K562 (cell line): Measurements from ENCODE around the gene JUN. TPM values are rescaled to one million over a fixed set of nuclear protein-coding genes. Genes with fewer than 3 reads are reported as not detected.

ENCODE experiments used
- ARHGAP35 ChIP-seq: fragments of 450-650 bp; IDR thresholded peaks from 2 replicates; pipeline ENCODE4 v1.6.1; 2018; ENCODE audit not compliant: partially characterized antibody
- ARID1B ChIP-seq: fragments of 450-650 bp; IDR thresholded peaks from 2 replicates; pipeline ENCODE4 v1.6.1; 2016; ENCODE audit warnings: antibody characterized with exemption, mild to moderate bottlenecking, inconsistent platforms
- ARNT ChIP-seq, 2 experiments: fragments of 450-650 bp; IDR thresholded peaks; 2 replicates each; pipeline ENCODE4 v1.6.1; 2016; ENCODE audit warnings: mild to moderate bottlenecking in 1 of 2
- ERF ChIP-seq: fragments of 450-650 bp; formaldehyde crosslinking; IDR thresholded peaks from 2 replicates; pipeline ENCODE4 v1.4.0; 2020; ENCODE audit warnings: mild to moderate bottlenecking, mixed read lengths
- EWSR1 ChIP-seq: fragments of 450-650 bp; IDR thresholded peaks from 2 replicates; pipeline ENCODE4 v1.6.1; 2018; ENCODE audit warnings: borderline replicate concordance, mild to moderate bottlenecking, low read depth, moderate library complexity; ENCODE audit not compliant: partially characterized antibody
- GTF3C2 ChIP-seq: IDR thresholded peaks from 3 replicates; pipeline ENCODE4 v1.6.1; 2011; ENCODE audit warnings: borderline replicate concordance, mild to moderate bottlenecking, moderate library complexity; ENCODE audit not compliant: insufficient read length; ENCODE audit errors: extremely low read depth
- LARP7 ChIP-seq: fragments of 450-650 bp; IDR thresholded peaks from 2 replicates; pipeline ENCODE4 v1.6.1; 2016
- MCM5 ChIP-seq: fragments of 450-650 bp; IDR thresholded peaks from 2 replicates; pipeline ENCODE4 v1.6.1; 2016; ENCODE audit warnings: low read depth
- MXI1 ChIP-seq: IDR thresholded peaks from 2 replicates; pipeline ENCODE4 v1.6.1; 2011; ENCODE audit warnings: low read depth, mild to moderate bottlenecking, improper control_type of control experiment, low read length
- NR0B1 ChIP-seq: fragments of 450-650 bp; IDR thresholded peaks from one replicate; pipeline ENCODE4 v1.6.1; 2018; ENCODE audit warnings: mild to moderate bottlenecking, moderate library complexity; ENCODE audit not compliant: partially characterized antibody
- PCBP2 ChIP-seq: fragments of 200-400 bp; formaldehyde crosslinking; IDR thresholded peaks from 2 replicates; pipeline ENCODE4 v1.6.1; 2018; ENCODE audit warnings: low read length, low read depth, mild to moderate bottlenecking, moderate library complexity; ENCODE audit not compliant: poor library complexity, severe bottlenecking
- U2AF2 ChIP-seq: fragments of 200-400 bp; formaldehyde crosslinking; optimal IDR thresholded peaks from 2 replicates; pipeline ENCODE3; 2017; ENCODE audit warnings: low read depth, mild to moderate bottlenecking, low read length
- ZBTB43 ChIP-seq: sonication (generic); formaldehyde crosslinking; IDR thresholded peaks from 2 replicates; pipeline ENCODE4 v1.8.0; 2023; ENCODE audit warnings: mild to moderate bottlenecking, missing genetic modification reagents
- ZBTB49 ChIP-seq: sonication (generic); formaldehyde crosslinking; IDR thresholded peaks from 2 replicates; pipeline ENCODE4 v1.8.0; 2022; ENCODE audit warnings: missing genetic modification reagents, mild to moderate bottlenecking, borderline replicate concordance
- ZNF518B ChIP-seq: fragments of 250-450 bp; sonication (Bioruptor Pico); IDR thresholded peaks from 2 replicates; pipeline ENCODE4 v1.5.0; 2021; ENCODE audit warnings: mild to moderate bottlenecking, moderate library complexity
- polyA plus RNA-seq, 8 experiments: library from polyadenylated mRNA; depleted of rRNA in 4 of 8; stranded (reverse) in 5 of 8; unstranded in 3 of 8; fragments of >200 nt; fragmentation: Nextera tagmentation in 2 of 8; fragmentation: Illumina TruSeq in 1 of 8; extraction: Ambion mirVana in 2 of 8; extraction: Trizol in 1 of 8; gene quantifications; 2 replicates each; pipeline versions ENCODE4 v1.2.1 to v1.2.3, GENCODE V29; 2011 to 2014; ENCODE audit warnings: inconsistent platforms in 1 of 8, missing spikeins in 1 of 8
- total RNA-seq, 7 experiments: library from RNA; depleted of rRNA in 6 of 7; stranded (reverse); fragments of >200 nt in 6 of 7; fragmentation: Illumina TruSeq in 2 of 7; extraction: Trizol in 2 of 7; gene quantifications; 2 replicates each; pipeline versions ENCODE4 v1.2.1 to v1.2.3, GENCODE V29; 2011 to 2021; ENCODE audit warnings: low replicate concordance in 1 of 7

The JUN gene
- total and polyA plus RNA-seq, 9 of the 15 experiments (the other 6 are each of a cell fraction or from before 2014, with no cell fraction given): 0.32 to 23.4 (median 4.0) TPM

- TF ChIP-seq GTF3C2: no peak
- TF ChIP-seq NR0B1: no peak
- TF ChIP-seq MXI1: no peak
- no peak for TF ChIP-seq ZBTB43 (CRISPR knock-in tag)
- no peak for TF ChIP-seq ZNF518B (CRISPR knock-in tag)
- no peak for TF ChIP-seq PCBP2
- TF ChIP-seq ARHGAP35: no peak
- no peak for TF ChIP-seq ARNT (IDR thresholded peaks at IDR 0.05)
- no peak for TF ChIP-seq ARID1B
- TF ChIP-seq ERF (CRISPR knock-in tag): peak; percentile 27; the same call in 1 of the 2 replicates
- no peak for TF ChIP-seq MCM5
- no peak for TF ChIP-seq U2AF2
- TF ChIP-seq ZBTB49 (CRISPR knock-in tag): no peak
- TF ChIP-seq LARP7: no peak
- TF ChIP-seq EWSR1: no peak
Measured at GRCh38 chr1:58783090-58783992, 506 bp downstream of the JUN start (continued).
